GM19395 (cell line): ENCODE data around the gene CALD1.

Experiments
- ATAC-seq: cut with Tn5 transposase; IDR thresholded peaks from one replicate; pipeline ENCODE4 v1.9.1; 2021; ENCODE audit warnings: mild to moderate bottlenecking, moderate library complexity; ENCODE audit not compliant: unreplicated experiment

The CALD1 gene

DNA sequence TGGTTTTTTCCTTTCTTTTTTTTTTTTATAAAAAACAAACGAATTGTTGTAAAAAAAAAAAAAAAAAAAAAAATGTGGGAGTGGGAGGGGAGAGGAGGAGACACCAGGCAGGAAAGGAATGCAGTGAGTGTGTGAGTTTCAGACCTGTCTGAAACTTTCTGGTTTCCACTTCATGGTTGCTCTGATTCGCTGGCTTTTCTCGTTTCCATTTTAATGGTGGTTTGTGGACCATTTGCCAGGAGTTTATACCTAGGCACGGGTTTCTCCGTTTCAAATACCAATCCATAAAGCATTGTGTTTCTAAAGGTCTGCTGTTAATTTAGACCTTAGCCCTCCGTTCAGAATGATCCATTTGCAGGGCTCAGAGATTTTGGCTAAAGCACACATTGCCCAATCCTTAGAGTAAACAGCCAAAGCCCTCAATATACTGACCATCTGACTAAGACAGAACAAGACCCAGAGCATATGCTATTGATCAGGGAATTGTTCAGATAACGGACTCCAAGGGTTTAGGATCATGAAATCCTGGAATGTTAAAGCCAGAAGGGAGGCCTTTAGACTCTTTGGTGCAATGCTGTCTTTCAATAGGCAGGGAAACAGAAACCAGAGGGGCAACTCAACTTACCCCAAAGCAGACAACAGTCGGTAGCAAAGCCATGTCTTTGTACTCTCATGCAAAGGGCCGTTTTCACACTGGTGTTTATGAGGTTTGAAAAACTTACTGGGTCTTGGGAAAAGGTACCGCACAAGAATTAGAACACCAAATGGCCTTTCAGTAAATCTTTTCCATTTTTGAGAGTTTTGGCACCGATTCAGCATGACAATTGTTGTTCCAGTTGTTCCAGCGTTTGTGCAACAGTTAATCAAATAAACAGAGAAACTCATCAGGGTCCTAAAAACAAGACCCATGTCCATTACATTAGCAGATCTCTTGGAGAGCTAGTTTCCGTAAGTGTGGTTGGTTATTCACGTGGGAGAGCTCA, 112.6 kb downstream of the CALD1 start:
- ATAC-seq, result no peak

DNA sequence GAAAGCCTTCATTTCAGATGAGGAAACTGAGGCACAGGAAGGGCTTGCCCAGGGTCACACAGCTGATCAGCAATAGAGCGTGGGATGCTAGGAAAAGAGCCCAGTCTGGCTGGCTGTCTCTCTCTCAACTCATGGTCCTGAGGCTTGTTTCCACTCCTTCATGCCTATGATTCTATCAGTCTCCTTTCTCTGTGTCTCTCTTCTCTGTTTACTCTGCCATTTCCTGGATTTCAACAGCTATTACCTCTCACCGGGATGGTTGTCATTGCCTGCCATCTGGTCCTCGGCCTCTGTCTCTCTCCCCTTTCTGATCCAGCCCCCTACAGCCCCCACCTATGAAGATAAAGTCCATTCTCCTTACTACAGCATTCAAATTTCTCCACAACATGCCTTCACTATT, 113.5 kb downstream of the CALD1 start:
- ATAC-seq, result no peak

DNA sequence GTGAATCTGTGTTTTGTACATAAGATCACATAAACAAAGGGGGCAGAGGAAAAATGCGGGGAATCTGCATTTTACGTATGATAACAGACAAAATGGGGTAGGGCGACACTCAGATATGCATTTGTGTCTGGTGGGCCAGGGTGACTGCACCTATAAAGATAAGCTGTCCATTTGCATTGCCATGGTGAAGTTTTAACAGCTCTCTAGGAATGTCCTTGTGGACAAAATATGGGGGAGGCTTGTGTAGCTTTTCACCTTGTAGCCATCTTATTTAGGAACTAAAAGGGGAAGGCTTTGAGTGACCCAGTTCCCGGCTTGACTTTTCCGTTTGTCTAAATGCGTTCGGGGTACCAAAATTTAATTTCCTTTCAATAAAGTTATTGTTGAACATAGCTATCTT, 114.5 kb downstream of the CALD1 start:
- ATAC-seq, result no peak

DNA sequence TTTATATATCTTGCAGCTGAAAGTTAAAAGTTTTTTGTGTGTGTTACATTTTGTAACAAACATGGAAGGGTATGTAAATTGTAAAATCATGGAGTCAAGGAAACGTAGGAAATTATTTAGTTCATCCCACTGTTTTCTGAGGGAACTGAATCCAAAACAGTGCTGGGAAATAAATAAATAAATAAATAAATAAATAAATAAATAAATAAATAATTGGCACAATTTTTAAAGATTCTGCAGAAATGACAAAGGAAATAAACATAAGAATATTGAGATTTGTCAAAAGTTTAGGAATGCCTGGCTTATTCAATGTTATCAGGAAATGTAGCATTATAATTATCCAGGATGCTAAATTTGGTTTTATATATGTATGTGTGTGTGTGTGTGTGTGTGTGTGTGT, 115.5 kb downstream of the CALD1 start:
- ATAC-seq, result no peak

DNA sequence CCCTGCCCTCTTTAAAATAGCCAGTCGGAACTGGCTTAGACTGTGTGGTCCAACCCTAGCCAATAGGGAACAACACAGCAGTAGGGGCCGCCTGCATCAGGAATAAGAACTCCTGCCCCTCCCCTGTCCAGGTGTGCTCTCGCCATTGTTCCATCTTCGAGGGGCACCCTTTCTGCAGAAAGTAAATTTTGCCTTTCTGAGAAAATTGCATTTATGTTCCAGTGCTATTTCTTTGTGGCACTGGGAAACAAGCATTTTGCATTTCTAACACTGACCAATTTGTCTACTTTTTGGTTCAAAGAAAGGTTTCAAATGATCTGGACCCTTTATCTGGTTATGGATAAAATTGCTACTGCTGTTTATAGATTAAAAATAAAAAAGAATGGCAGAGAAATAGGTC, 116.6 kb downstream of the CALD1 start:
- ATAC-seq, result no peak

DNA sequence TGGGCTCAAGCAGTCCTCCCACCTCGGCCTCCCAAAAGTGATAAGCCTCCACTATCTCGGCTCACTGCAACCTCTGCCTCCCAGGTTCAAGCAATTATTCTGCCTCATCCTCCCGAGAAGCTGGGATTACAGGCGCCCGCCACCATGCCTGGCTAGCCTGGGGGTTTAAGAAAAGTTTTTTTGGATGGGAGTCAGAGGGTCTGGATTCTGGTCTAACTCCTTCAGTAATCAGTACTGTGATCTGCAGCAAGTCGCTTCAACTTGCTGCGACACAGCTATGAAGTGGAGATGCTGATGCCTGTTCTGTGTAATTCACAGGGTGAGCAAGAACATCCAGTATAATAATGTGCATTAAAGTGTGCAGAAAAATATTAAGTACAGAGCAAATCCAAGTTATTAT, 118.5 kb downstream of the CALD1 start:
- no peak for ATAC-seq

DNA sequence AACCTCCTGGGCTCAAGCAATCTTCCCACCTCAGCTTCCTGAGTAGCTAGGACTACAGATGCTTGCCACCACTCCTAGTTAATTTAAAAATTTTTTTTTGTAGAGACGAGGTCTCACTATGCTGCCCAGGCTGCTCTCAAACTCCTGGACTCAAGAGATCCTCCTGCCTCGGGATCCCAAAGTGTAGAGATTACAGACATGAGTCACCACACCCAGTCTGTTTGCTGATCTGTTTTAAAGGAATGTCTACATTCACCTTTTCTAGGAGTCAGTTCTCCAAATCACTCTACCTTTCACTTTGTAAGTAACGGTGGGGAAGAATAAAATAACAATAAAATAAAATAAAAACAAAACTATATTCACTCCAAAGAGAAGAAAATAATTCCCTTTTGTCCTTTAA, 120.3 kb downstream of the CALD1 start:
- no peak for ATAC-seq

DNA sequence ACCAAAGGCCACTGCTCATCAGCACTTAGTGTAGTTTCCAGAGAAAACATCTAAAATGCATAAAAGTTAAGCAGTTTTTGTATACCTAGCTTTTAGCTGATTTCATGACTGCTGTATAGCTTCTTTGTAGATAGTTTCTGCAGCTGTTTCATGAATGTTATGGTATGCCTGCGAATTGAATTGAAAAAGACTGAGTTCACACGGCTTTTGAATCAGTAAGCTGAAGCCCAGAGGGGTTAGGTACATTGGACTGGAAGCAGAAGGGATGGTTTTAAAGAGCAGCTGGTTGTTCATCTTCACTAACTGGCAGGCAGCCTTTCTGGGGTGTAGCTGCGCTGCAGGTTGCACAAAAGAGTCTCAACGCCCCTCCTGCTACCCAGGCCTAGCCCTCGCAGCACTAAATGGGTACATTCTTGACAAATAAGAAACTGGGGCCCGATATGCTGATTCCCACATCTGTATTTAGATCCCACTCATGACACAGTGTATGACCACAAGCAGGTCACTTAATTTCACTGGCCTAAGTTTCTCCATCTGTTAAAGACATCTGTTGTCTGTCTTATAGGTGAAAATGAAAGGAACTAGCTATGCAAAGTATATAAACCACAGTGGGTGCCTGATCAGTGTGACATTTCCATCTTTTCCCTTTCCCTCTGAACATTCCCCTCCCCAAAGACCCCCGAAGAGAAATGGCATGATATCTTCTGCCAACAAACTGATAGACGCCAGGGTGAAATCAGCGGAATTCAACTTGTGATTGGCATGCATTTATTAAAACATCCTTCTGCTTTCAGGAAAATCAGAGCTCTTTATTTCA, 120.9 kb downstream of the CALD1 start:
- ATAC-seq, result peak; percentile 85

DNA sequence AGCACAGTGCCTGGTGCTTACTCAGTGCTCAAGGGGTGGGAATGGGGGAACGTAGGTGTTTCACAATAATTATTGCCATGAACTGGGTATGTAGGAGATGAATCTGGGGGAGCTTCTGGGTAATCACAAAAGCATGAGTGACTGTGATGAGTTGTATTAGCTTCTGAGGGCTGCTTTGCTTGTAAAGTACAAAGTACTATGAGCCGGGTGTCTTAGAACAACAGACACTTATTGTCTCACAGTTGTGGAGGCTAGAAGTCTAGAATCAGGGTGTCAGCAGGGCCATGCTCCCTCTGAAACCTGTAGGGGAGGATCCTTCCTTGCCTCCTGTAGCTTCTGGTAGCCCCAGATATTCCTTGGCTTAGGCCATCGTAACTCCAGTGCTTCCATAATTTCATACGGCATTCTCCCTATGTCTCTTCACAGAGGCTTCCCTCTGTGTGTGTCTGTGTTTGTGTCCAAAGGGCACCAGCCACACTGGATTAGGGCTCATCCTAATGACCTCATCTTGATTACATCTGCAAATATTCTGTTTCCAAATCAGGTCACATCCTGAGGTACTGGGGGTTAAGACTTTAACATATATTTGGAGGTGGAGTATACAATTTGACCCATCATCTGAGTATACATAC, 122.1 kb downstream of the CALD1 start:
- no peak for ATAC-seq

DNA sequence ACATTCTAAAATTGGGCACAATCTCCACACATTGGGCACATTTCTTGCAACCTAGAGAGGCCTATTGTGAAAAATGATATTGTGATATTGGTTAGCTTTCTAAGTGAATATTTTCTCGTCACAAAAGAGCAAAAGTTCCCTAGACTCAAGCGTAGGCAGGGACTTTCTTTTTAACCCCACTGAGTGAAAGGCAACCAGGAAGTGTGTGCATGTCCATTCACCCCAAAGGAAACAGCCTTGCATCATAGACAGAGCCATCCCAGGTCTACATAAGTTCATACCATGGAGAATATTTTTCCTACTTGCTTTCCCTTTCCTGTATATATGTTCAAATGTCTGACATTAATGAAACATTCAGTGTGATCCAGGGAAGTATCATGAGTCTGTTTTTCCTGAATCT, 122.6 kb downstream of the CALD1 start:
- no peak for ATAC-seq

DNA sequence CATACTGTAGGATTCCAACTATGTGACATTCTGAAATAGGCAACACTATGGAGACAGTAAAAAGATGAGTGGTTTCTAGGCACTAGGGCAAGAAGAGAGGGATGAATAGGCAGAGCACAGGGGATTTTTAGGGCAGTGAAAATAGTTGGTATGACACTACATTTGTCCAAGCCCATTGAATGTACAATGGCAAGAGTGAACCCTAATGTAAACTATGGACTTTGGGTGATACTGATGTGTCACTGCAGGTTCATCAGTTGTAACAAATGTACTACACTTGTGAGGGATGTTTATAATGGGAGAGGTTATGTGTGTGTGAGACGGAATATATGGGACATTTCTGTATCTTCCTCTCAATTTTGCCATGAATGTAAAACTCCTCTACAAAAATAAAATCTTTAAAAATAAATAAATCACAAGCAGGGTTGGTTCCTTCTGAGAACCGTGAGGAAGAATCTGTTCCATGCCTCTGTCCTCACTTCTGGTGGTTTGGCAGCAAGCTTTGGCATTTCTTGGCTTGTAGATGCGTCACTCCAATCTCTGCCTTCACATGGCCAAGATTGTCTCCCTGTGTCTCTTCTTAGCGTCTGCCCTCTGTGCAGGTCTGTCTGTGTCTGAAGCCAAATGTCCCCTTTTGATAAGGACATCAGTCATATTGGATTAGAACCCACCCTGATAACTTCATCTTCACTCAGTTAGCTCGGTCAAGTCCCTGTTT, 123.8 kb downstream of the CALD1 start:
- no peak for ATAC-seq

DNA sequence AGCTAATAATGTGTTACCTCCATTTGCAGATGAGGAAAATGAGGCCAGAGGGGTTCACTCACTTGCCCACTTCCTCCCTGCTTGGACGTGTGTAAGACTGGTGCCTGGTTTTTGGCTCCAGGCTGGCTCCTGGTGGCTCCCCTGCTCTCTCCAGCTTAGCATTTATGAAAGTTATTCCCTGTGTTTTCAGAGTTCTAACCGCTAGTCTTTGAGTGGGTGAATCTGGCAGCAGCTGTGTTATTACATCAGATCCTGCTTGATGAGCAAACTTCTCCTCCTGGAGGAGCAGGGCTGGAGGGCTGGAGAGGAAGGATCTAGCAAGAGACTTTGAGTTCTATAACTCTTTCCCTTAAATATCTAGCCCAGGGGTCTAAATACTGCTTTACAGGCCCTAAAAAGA, 125.9 kb downstream of the CALD1 start:
- ATAC-seq, result no peak

DNA sequence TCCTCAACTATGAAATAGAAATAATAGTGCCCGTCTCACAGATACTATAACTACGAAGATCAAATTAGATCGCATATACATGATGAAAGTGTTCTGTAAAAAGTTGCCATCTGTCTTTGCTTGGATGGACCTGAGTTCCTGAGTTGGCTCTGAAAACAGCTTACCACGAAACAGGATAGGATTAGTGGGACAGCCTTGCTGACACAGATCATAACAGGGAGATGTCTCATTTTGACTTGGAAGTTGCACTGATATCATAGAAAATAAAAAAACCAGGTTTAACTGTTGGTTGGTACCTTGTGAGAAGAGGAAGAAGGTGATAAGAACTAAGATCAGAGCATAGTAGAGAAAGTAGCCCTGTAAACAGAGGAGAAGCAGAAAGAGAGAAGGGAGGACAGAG, 127.6 kb downstream of the CALD1 start:
- ATAC-seq, result no peak

DNA sequence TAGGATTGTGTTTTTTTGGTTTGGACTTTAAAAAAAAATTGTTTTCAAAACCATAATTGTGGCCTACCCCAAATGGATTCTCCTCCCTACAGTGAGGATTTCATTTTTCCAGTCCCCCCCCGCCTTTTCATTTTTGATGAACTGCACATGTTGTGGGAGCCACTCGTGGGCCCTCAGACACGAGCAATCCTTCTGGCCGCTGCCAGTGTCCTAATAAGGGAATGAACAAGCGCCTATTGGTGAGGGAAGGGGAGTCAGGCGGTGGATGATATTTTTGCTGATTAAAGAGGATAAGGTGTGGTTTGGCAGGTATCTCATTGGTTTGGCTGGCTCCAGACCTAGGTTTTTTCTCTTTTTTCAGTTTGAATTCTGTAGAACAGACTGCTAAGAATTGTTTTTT, 128.2 kb downstream of the CALD1 start:
- no peak for ATAC-seq

DNA sequence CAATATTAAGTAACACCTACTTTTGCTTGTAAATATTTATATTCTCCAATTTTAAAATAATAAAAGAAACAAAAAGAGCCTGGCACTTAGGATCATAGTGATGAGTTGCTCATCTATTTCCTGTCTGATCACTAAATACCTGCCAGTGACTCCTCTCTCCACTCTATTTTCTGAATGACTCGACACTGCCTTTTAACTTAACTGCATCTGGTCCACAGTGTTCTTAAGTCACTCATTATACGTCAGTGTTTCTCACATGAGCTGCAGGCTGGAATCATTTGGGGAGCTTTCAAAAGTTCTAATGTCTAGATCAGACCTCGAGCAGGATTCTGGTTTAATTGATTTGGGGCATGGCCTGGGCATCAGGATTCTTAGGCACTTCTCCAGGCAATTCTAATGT, 128.9 kb downstream of the CALD1 start:
- ATAC-seq, result no peak

DNA sequence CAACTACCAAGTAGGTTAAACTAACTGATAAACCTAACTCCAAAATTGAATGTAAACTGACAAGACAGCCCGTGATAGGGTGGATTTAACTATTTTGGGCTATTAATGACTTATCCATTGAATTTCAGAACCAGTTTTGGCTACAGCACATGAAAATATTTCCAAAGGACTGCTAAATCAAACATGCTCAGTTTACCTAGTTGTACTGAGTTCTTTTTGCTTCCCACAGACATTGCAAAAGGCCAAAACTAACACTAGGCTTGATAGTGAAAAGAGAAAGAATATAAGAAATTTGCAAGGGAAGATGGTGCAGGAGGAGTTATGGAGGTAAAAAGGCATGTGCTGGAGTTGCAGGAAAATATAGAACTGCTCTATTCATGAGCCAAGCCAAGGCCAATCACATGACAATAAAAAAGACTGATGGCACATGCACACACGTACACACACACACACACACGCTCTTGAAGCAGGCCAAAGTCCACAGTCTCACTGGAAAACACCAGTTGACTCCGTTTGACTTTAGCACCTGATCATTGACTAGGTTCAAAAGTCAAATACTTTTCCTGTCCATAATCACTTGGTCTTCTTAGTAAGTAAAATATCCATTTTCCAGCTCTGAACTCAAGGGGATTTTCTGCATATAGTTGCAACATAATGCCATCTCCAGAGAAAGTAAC, 130.9 kb downstream of the CALD1 start:
- ATAC-seq, result no peak

DNA sequence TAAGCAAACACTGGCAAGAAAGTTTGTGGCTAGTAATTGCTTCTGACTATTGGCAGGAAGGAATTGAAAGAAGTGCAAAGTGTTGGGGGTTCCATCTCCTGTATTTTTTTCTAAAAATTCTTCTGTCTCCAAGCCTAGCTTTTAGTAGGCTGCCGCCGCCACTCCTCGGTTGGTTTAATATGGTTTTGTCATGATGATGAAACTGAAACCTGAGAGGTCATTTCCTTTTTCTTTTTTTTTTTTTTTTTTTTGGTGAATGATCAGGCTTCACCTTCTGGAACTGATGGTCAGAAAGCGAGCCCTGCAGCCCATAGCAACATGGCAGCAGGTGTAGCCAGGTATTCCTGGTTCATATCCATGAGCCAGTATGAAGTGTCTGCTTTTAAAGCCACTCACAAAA, 131.5 kb downstream of the CALD1 start:
- no peak for ATAC-seq

DNA sequence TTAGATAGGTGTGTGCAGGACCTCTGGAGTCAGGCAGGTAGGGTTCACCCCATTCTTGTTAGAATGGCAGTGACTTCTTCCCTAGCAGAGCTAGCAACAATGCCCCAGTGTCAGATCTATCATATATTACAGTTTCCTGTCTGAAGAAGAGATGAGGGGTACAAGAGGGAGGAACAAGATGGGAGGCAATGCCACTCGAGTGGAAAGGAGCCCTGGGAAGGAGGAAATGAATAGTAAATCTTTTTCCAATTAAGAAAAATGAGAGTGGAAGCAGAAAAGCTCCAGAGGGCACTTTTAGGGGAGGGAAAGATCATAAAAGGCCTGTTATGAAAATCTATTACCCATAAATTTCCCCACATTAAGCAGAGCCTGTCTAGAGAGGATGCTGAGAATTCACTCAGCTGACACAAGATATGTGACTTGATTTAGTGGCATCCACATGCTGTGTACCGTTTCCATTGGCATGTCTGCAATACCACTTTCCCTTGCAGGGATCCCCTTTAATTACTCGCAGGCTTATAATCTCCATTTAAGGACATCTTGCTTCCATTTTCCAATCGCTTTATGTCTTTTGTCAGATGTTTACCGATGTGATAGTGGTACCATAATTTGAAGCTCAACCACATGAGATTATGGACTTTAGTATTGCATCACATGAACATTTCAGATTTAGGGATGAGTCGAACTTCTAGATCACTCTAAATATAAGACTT, 136.9 kb downstream of the CALD1 start:
- no peak for ATAC-seq

DNA sequence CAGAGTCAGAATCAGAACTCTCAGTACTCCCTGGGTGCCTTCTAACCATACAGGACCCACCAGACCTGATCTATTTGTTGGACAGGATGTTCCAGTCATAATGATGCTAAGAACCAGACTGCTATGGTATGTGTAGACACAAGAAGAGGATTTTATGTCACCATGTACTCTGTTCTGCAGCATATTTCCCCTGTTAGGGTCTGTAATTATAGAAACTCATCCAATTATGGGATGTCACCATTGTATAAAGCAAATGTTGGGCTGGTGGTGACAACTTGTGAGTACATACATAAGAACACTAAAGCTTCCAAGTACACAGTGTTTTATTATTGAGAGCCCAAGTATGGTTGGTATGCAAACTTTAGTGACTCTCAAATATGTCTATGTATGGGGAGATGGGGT, 139.8 kb downstream of the CALD1 start:
- ATAC-seq, result peak; percentile 84
